Inferior parietal cortex (tissue), 1 donor: Measurements from ENCODE around the gene PLOD2.
A peak's percentile ranks its signal among the peaks of the same experiment; 100 is the strongest.

ENCODE experiments used
- DNase-seq: peaks from one replicate; pipeline ENCODE4 v3.0.0-alpha.2; 2016; ENCODE audit errors: extremely low spot score

The PLOD2 gene

DNA sequence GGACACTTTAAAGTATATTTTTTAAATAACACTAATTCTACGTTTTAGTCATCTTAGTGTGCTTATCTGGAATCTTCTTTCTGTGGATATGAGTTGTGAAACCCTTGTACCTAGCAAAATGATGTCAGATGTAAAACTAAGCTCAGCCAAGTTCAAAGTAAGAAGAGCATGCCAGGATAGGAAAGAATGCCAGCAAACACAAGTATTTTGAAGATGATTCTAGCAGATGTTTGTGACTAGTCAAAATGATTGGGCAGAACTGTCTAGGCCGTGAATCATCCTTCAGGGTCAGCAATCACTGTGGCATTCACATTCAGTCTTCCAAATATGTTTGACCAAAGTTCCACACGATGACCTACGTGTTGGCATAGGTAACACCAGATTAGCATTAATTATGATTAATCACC, 5.4 kb upstream of the PLOD2 start:
- no peak for DNase-seq

DNA sequence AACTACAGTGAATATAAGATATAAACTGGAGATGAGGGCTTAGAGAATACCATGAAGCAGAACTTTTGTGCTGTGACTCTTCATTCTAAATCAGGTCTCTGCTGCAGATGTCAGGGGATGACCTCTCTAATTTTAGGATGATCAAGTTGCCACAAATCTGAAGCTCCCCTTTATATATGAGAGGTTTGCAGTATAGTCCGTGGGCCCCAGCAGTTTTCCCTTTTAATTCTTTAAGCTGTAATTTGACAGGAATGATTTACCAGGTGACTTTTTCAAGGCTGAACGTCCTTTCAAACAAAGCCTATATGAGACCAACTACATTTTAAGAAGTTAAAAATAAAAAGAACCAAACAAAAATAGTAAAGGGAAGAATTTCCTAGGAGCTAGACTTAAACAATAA, 4.9 kb upstream of the PLOD2 start:
- DNase-seq, result no peak

- DNase-seq, result no peak
Measured at GRCh38 chr3:146164971-146165769, 4.2 kb upstream of the PLOD2 start.

DNA sequence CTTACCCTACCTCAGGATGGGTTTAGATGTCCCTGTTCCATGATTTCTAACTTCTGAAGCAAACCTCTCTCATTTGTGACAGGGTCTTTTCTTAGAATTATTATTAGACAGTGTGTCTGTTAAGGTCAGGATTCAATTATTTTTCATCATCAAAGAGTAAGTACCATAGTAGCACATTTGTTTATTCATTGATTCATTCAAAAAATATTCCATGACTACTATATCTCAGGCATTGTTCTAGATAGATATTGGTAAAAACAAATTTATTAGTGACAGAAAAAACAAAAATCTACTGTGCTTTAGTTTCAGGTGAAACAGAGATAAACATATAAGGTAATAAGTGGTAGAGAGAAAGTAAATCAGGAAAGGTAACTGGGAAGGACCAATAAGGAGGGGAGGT, 3.5 kb upstream of the PLOD2 start:
- no peak for DNase-seq

- DNase-seq, result no peak
Measured at GRCh38 chr3:146164071-146164470, 3.1 kb upstream of the PLOD2 start.

DNA sequence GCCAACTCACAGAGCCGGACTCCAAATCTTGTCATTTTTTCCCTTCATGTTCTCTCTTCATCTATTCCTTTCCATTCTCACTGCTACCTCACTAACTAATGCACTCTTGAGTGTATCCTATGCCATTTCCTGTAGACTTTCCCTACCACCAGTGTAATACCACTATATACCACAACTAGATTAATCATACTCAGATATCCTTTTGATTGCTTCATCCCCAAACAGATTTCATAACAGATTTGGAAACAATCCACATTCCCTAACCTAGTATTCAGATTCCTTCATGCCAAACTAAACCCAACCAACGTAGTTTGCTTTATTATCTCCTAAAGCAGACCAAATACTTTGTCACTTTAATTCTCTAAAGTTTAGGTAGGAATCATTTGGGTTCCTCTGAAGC, 2.6 kb upstream of the PLOD2 start:
- no peak for DNase-seq

GRCh38 chr3:146162561-146162960, 1.6 kb upstream of the PLOD2 start:
- DNase-seq, result no peak

DNA sequence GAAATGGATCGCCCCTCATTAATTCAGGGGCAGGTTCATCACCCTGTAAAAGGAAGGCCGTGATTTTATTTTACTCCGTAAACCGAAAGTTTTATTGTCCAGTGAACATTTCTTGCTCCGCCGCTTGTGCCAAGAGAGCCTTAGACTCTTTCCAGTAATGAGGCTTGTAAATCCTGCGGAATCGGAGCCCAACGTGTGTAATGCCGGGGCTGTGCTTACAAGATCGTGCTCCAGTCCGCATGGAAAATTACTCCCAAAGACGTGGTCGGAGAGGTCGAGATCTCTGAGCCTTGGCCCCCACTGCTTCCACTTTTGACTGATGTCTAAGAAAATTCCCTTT, 649 bp upstream of the PLOD2 start:
- no peak for DNase-seq

GRCh38 chr3:146160321-146160963, 542 bp downstream of the PLOD2 start:
- DNase-seq, result peak; percentile 70

- no peak for DNase-seq
Measured at GRCh38 chr3:146159616-146160320, 1.2 kb downstream of the PLOD2 start.

GRCh38 chr3:146159037-146159436, 1.9 kb downstream of the PLOD2 start:
- DNase-seq, result no peak

GRCh38 chr3:146157325-146158060, 3.5 kb downstream of the PLOD2 start:
- no peak for DNase-seq

GRCh38 chr3:146156666-146157314, 4.2 kb downstream of the PLOD2 start:
- DNase-seq, result no peak

DNA sequence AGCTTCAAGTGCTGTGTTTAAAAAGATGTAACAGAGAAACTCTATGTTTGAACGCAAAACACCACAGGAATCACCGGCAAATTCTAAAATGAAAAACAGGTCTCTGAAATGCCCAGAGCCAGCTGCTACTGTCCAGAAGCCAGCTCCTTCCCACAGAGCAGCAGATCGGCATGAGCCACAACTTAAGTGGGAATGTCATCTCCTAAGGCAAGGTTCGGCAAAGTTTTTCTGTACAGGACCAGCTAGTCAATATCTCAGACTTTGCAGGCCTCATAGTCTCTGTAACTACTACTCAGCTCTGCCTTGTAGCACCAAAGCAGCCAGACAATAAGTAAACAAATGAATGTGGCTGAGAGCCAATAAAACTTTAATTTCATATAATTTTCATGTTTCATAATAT, 4.9 kb downstream of the PLOD2 start:
- no peak for DNase-seq

DNA sequence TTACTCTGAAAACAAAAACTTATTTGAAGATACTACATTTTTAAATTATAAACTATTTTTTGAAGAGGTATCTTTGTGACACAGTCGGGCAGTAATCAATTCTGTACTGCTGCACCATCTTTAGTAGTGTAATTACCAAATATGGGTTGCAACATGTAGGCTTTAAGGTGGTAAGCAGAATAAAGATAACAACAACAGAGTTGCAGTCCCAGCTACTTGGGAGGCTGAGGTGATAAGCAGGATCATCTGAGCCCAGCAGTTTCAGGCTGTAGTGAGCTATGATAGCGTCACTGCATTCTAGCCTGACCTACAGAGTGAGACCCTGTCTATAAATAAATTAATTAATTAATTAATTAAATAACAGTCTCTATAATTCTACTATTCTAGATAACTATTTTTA, 6.0 kb downstream of the PLOD2 start:
- no peak for DNase-seq

DNA sequence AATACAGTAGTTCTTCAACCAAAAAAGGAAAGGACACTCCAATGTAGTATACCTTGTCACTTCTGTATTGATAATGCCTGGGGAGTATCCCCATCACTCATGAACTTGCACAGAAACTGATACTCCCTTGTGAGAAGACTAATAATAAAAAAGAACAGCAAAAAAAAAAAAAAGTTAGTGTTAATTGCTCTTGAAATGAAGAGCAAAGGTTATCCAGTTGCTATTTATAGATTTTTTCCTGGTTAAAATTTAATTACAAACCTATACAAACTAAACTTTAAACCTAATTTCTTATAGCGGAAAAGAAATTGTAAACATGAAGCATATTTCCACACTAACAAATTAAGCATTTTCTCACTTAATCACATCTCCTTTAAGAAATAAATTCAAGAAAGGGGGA, 6.7 kb downstream of the PLOD2 start:
- no peak for DNase-seq

DNA sequence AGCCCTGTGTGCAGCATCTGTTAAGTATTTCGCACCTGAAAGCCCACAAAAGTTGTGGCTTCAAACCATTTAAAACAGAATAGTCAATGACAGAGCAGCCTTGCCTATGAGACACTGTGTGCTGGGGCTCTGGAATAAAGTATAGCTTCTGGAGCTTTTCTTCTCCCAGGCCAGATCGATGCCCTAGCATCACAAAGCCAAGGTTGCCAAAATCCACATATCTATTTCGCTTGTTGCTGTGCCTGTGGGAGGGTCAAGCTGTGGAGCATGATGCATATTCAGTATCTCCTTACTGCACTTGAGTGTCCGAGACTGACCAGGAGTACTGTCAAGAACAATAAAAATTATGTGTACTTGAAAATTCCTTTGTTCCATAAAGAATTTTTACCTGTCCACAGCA, 7.6 kb downstream of the PLOD2 start:
- DNase-seq, result no peak

GRCh38 chr3:146152834-146153233, 8.2 kb downstream of the PLOD2 start:
- no peak for DNase-seq

DNA sequence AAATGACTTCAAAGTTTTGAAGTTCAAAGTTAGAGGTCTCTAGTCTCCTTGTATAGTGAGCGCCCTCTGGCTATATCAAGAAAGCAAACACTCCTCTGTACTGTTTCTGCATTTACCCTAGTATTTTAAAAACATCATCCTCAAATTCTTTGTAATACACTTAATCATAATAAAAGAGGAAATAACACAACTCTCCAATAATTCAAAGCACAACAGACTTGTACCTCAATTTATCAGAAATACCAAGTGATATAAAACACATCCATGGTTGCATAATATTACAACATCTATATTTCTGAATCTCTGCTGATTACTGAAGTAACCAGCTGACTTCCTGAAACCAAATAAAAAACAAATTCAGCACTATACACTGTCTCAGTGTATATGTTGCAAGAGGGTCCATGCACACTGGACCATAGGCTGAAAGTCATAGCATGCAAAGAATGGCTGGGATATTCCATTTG, 12.5 kb downstream of the PLOD2 start:
- no peak for DNase-seq

DNA sequence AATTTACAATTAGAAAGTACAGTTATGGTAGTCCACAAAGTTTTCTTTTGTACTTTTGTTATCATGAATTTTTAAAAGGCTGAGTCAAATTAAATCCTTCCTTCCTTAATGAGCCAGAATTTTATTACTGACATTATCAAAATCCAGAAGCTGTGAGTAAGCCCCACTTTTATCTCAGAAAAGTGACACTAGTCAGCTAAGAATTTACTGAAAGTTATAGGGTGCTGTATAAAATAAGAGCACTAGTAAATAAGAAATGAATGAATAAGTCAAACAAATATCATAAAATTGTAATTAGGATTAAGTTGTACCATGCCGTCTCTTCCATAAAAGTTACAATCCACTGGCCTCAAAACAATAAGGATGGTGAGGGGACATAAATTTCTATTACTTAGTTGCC, 15.3 kb downstream of the PLOD2 start:
- no peak for DNase-seq

GRCh38 chr3:146142757-146143156, 18.2 kb downstream of the PLOD2 start:
- DNase-seq, result no peak
